IPS-15b (cell line): ENCODE data around the gene KCNQ1.

Experiments used
- H3K27me3 ChIP-seq: one replicate; pipeline ENCODE4 v1.6.1; 2013; ENCODE audit warnings: low read length; ENCODE audit not compliant: control insufficient read depth, insufficient read depth
- H3K36me3 ChIP-seq: one replicate; pipeline ENCODE4 v1.6.1; 2013; ENCODE audit warnings: low read length; ENCODE audit not compliant: control insufficient read depth, insufficient read depth
- H3K4me1 ChIP-seq: one replicate; pipeline ENCODE4 v1.6.1; 2013; ENCODE audit warnings: mild to moderate bottlenecking, low read length; ENCODE audit not compliant: control insufficient read depth, insufficient read depth
- H3K4me3 ChIP-seq: one replicate; pipeline ENCODE4 v1.5.1; 2013; ENCODE audit warnings: low read depth, low read length
- H3K9ac ChIP-seq: one replicate; pipeline ENCODE4 v1.6.1; 2013; ENCODE audit warnings: low read depth, mild to moderate bottlenecking, low read length
- H3K9me3 ChIP-seq: one replicate; pipeline ENCODE4 v1.6.1; 2013; ENCODE audit warnings: mild to moderate bottlenecking, low read length; ENCODE audit not compliant: control insufficient read depth, insufficient read depth

The KCNQ1 gene

DNA sequence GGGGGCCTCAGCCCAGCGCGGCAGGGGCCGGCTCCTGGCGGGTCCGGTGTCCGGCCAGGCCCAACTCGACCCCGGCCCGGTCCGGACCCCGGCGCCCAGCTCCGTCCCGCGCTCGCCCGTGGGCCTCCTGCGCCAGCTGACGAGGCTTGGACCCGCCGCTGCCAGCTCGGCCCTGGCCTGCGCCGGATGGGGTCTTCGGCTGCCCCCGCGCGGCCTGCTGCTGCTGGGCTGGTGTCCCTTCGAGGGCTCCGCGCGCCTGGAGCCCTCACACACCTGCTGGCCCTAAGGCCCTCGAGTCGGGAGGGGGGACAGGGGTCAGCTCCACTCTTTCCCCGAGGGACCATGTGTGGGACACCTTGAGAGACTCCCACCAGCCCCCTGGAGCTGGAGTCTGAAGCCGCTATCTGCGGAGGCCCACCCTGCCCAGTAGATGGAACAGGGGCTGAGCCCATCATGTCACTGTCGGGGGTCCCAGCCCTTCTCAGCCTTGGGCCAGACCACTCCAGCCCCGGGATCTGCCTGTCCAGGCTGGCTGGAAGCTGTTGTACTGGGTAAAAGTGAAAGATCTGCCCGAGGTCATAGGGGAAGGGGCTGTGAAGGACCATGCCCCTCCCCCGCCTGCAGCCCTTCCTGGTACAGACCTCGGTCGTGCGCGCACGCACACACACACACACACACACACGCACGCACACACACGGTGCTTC is 441.5 kb downstream of the KCNQ1 start:
- Histone ChIP-seq H3K4me3 (peak overlapping the region; percentile 27), H3K4me1 (peaks cover 8% of the 10 kb centered on the region), H3K9me3 (no peaks in the 10 kb centered on the region), H3K9ac (no peak overlapping the region), H3K36me3 (peaks cover 3% of the 10 kb centered on the region), H3K27me3 (peaks cover 49% of the 10 kb centered on the region)

DNA sequence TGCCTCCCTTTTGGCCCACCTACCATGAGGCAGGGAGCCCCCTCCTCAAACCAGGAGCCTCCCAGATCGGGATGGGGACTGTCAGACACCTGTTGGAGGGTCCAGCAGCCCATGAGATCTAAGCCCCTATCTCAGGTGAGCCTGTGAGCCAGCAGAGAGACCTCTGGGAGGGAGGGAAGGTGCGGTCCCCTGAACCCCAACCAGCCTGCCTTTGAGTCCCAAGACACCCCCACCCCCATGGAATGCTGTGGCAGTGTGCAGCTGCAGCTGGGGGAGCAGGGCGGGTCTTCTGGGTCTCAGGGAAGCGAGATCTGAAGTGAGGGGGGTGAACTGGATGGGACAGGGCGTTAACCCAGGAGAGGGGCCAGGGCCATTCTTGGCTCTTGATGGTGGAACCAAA is 442.1 kb downstream of the KCNQ1 start:
- Histone ChIP-seq H3K36me3 (peaks cover 3% of the 10 kb centered on the region), H3K9ac (no peak overlapping the region), H3K4me3 (no peak overlapping the region), H3K9me3 (no peaks in the 10 kb centered on the region), H3K27me3 (peaks cover 44% of the 10 kb centered on the region), H3K4me1 (peaks cover 8% of the 10 kb centered on the region)

DNA sequence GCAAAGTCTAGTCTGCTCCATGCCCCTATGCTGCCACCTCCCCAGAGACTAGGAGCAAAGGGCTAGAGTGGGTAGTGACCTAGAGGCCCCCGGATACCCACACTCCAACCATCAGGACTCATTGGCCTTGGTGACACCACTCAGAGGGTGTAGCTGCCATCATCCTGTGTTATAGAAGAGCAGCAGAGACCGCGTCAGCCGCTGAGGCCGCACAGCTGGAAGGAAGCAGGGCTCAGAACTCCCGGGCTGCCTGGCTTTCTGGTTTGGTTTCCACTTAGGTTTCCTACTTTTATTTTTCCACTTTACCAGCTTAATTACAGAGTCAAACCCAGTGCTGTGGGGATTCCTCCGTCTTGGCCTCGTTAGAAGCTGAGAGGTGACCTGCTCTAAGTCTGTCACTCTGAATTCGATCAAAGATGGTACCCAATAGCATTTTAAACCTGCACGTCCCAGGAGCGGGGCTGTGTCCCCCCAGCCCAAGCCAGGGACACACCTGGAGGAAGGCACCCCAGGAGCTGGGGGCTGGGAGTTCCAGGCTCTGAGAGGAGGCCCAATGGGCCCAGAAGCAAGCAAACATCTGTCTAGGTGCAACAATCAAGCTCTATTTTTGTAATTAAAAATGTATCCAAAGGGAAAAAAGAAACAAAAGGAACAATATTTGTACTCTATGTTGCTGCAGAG is 442.8 kb downstream of the KCNQ1 start:
- H3K4me1 ChIP-seq, result peaks cover 6% of the 10 kb centered on the region

DNA sequence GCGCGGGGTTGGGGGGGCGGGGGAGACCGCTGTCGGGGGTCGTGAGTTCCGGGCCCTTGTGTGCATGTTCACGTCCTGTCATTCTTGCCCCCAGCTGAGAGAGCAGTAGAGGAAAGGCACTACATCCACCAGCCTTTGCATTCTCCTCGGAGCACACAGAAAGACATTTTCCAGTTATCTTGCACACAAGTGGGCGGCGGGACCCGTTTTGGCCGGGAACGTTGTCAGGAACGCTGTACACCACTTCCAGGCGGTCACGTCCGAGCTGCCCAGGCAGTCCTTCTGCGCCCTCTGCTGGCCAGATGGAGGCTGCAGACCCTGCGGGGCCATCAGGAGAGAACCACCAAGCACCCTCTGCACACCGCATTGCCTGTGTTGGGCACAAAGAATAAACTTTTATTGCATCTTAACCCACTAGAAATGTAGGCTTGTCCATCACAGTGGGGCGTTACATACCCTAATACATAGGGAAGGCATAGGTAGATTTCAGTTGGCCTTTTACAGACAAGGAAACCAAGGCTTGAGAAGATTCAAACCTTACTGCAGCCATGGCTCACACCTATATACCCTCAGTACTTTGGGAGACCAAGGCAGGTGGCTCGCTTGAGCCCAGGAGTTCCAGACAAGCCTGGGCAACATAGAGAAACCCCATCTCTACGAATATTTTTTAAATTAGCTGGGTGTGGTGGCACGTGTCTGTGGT is 443.6 kb downstream of the KCNQ1 start:
- Histone ChIP-seq H3K4me3 (no peak overlapping the region), H3K27me3 (peaks cover 31% of the 10 kb centered on the region), H3K4me1 (peaks cover 8% of the 10 kb centered on the region), H3K9ac (no peak overlapping the region), H3K36me3 (no peaks in the 10 kb centered on the region), H3K9me3 (no peaks in the 10 kb centered on the region)

More for the DNA sequence above, 442.8 kb downstream of the KCNQ1 start:
- Histone ChIP-seq H3K36me3 (peaks cover 2% of the 10 kb centered on the region), H3K27me3 (peaks cover 38% of the 10 kb centered on the region), H3K9ac (no peak overlapping the region), H3K9me3 (no peaks in the 10 kb centered on the region), H3K4me3 (no peak overlapping the region)

DNA sequence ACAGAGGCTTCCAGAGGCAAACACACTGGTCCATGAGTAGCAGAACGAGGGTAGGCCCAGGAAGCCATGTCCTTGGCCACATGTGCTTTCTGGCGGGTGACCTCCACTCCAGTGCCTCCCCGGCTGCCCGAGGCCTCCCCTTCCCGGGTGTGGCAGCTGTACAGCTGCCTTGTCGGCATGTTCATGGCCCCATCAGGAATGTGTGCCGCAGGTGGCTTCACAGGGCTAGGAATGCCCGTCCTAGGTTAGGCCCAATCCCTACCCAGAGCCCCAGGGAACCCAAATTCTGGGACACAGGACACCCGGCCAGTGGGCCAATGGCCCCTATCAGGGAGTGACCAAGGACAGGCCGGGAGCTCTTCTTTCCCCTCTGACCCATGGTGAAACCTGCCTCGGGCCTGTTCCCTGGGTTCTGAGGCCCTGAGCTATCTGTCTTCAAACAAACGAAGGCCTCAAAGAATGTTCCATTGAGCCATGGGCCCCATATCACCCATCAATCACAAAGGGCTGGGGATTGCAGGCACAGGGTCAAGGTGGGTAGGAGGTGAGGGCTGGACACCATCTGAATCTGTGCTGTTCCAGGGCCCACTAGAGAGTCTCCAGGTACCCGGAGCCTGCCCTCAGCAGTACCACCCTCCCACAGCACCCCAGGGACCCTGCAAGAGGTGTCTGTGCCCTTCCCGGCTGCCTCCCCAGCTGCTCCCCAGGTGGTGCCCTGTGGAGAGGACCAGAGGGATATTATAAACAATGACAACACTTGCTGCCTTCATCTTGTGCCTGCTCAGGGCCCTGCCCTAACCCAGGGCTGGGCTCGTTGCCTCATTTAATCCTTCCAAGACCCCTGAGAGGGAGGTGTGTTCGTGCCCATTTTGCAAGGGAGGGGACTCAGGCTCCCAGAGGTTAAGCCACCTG is 444.8 kb downstream of the KCNQ1 start:
- H3K4me3 ChIP-seq, result no peak overlapping the region
- no peaks in the 10 kb centered on the region for H3K36me3 ChIP-seq
- H3K9ac ChIP-seq, result no peak overlapping the region
- H3K9me3 ChIP-seq, result no peaks in the 10 kb centered on the region
- H3K4me1 ChIP-seq, result peaks cover 8% of the 10 kb centered on the region
- peaks cover 29% of the 10 kb centered on the region for H3K27me3 ChIP-seq

DNA sequence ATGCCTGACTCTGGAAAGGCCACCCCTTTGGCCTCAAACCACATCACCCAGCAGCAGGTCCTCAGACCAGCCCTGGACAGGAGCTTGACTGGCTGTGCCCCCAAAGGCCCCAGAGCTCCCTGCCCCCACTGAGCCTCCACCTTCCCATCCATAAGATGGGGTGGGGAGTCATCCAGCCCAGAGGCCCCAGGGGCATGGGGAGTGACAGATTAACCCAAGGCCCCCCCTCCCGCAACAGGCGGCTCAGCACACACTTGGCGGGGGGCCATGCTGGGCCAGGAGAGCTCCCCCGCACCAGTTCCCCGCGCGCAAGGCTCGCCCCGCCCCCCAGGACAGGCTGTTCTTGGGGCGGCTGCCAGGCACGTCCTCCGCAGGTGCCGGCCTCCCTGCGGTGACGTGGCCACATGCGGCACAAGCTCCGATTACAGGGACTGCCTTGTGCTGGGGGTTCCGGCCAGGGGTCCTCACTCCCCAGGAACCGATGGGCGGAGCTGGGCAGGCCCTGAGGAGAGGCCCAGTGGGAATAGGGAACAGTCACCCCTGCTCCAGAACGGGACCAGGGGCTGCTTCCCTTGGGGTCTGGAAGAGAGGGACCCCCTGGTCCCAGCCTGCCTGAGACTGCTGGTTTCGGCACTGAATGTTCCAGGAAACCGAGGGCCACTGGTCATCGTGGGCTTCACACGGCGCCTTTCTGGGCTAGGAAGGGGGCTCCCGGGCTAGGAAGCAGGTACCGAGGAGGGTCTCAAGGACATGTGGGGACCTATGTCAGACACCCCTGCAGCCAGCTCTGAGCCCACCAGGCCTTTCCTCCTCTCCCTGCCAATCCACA is 445.9 kb downstream of the KCNQ1 start:
- Histone ChIP-seq H3K4me3 (no peak overlapping the region), H3K9me3 (no peaks in the 10 kb centered on the region), H3K27me3 (peaks cover 29% of the 10 kb centered on the region), H3K36me3 (no peaks in the 10 kb centered on the region), H3K9ac (no peak overlapping the region), H3K4me1 (peaks cover 8% of the 10 kb centered on the region)

DNA sequence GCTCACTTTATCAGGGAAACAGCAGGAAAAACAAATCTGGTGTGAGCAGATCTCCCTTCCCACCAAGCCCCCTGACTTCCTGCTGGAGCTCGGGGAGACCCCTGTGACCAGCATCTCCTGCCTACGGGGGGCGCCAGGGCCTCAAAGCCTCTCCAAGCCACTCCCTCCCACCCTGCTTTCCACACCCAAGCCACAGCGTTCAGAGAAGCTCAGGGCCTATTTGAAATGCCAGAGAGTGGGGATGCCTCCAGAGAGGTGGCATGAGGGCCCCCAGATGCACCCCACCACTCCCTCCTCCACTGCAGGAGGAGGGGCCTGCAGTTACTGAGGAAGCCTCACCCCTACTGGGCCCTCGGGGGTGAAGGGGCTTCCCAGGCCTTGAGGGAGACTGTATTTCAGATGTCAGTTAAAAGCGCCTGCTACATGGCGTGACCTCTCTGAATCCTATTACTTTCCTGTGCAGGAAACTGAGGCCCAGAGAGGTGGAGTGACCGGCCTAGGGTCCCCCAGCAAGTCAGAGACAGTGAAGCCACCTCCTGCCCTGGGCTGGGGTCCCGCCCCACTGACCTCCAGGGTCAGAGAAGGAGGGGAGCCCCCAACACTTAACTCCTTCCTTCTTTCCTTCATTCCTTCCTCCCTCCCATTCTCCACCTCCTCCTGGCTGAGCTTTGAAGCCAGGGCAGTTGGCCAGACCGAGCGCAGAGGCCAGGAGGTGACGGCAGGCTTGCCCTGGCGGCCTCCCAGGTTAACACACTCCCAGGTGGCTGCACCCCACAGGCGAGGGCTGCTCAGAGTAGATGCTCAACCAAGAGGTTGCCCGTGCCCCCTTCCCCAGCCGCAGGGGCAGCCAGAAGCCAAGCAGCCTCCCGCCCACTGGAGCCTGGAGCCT is 446.8 kb downstream of the KCNQ1 start:
- Histone ChIP-seq H3K9ac (no peak overlapping the region), H3K4me1 (peaks cover 8% of the 10 kb centered on the region), H3K27me3 (peaks cover 25% of the 10 kb centered on the region), H3K9me3 (no peaks in the 10 kb centered on the region), H3K4me3 (no peak overlapping the region), H3K36me3 (no peaks in the 10 kb centered on the region)

DNA sequence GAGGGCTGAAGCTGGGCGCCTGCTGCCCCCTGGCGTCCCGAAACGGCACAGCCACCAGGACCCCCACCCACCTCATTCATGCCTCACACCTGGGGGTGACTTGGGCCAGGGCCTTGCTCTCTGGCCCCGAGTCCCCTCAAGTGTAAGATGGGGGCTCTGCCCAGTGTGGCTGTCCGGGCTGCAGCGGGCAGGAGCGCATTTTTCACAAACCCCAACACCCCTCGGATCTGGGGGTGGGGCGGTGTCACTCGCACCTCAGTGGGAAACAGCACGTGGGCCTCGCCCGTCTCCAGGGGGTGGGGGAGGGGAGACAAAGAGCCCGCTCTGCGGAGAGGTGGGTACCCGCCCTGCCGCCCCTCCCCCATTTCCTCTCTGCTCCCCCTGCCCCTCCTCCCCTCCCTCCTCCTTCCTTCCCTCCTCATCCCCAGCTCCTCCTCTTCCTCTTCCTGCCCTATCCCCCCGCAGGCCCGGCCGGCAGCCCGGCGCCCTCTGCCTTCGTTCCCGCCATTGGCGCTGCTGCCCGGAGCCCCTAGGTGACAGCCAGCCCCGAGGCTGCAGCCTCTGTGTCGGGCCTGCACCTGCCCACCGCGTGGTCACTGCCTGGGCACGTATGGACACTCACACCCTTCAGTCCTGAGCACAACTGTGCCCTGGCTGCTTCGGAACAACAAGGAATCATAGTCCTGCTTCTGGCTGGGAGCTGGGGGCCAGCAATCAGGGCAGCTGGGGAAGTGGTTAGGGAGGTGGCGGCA is 447.6 kb downstream of the KCNQ1 start:
- Histone ChIP-seq H3K4me3 (peak overlapping the region; percentile 41), H3K4me1 (peaks cover 6% of the 10 kb centered on the region)

DNA sequence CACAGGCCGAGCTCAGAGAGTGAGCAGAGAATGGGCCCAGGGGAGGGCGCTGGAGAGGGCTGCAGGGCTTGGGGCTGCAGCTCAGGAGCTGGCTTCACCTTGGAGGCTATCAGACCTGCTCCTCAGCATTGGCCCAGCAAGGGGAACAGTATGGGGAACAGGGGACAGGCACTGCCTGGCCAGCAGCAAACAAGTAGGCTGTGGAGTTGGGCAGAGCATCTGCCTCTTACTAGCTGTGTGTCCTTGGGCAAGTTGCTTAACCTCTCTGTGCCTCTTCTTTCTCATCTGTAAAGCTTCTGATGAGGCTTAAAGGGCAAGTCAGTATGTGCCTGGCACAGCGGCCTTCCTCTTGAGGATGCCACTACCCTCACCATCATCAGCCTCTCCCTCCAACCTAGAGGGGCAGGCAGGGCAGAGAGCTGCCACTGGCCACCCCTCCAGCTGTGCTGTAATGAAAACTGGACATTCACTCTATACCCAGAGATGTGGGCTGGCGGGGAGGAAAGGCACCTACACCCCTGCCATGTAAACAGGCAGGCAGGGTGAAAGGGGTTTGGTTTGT is 448.2 kb downstream of the KCNQ1 start:
- no peak overlapping the region for H3K9ac ChIP-seq
- no peaks in the 10 kb centered on the region for H3K36me3 ChIP-seq
- H3K4me3 ChIP-seq, result peak overlapping the region; percentile 22
- H3K4me1 ChIP-seq, result peaks cover 6% of the 10 kb centered on the region
- H3K27me3 ChIP-seq, result peaks cover 11% of the 10 kb centered on the region
- no peaks in the 10 kb centered on the region for H3K9me3 ChIP-seq

More for the DNA sequence above, 447.6 kb downstream of the KCNQ1 start:
- Histone ChIP-seq H3K9ac (no peak overlapping the region), H3K27me3 (peaks cover 17% of the 10 kb centered on the region), H3K36me3 (no peaks in the 10 kb centered on the region), H3K9me3 (no peaks in the 10 kb centered on the region)
